RWPE1 (cell line): ENCODE results near the gene PFKFB2.
"Not testable (repeated sequence)": the region's sequence is repeated elsewhere in the genome, so short reads cannot be mapped to it uniquely, and the experiment has no call there.

ENCODE experiments used
- CTCF ChIA-PET: fragments of 350-600 bp; sonication (Branson Sonifier 250); formaldehyde crosslinking; extraction: SDS; loops from one replicate; lab custom pipeline; 2021; lab: Yijun Ruan, JAX
- POLR2A ChIA-PET: fragments of 400-600 bp; formaldehyde crosslinking; extraction: SDS; loops from one replicate; lab custom pipeline; 2020; ENCODE audit warnings: antibody characterized with exemption; ENCODE audit not compliant: low non-redundant PET; lab: Yijun Ruan, JAX
- DNase-seq: peaks from one replicate; pipeline ENCODE4 v3.0.0; 2012; ENCODE audit warnings: low spot score
- H3K27ac ChIP-seq: fragments of 450-650 bp; 2 replicates; pipeline ENCODE4 v1.5.1; 2017
- TF ChIP-seq, protein P1 (sequence below): fragments of 450-650 bp; conservative IDR thresholded peaks from 2 replicates; pipeline ENCODE4 v1.5.1; 2017; ENCODE audit warnings: low read depth, mild to moderate bottlenecking

Gene PFKFB2

DNA sequence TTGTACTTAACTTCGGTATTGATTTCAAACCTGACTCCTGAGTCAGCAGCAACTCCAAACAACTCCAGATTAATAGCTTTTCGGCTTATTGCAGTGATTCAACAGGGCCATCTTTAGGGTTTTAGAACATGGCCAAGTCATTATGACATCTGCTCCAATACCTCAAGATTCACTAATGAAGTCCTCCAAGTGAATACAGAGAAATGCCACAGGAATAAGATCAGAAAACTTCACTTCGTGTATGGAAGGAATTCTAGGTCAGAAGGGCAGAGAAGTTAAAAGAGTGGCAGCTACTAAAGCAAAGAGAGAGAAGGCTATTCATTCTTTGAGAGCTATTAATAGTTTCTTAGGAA is 12.9 kb upstream of the PFKFB2 start:
- DNase-seq = no peak
- TF ChIP-seq, protein P1, sequence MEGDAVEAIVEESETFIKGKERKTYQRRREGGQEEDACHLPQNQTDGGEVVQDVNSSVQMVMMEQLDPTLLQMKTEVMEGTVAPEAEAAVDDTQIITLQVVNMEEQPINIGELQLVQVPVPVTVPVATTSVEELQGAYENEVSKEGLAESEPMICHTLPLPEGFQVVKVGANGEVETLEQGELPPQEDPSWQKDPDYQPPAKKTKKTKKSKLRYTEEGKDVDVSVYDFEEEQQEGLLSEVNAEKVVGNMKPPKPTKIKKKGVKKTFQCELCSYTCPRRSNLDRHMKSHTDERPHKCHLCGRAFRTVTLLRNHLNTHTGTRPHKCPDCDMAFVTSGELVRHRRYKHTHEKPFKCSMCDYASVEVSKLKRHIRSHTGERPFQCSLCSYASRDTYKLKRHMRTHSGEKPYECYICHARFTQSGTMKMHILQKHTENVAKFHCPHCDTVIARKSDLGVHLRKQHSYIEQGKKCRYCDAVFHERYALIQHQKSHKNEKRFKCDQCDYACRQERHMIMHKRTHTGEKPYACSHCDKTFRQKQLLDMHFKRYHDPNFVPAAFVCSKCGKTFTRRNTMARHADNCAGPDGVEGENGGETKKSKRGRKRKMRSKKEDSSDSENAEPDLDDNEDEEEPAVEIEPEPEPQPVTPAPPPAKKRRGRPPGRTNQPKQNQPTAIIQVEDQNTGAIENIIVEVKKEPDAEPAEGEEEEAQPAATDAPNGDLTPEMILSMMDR = no peak
- ChIA-PET POLR2A (no interaction called here), CTCF (no interaction called here)
- no peak overlapping the region for H3K27ac ChIP-seq

DNA sequence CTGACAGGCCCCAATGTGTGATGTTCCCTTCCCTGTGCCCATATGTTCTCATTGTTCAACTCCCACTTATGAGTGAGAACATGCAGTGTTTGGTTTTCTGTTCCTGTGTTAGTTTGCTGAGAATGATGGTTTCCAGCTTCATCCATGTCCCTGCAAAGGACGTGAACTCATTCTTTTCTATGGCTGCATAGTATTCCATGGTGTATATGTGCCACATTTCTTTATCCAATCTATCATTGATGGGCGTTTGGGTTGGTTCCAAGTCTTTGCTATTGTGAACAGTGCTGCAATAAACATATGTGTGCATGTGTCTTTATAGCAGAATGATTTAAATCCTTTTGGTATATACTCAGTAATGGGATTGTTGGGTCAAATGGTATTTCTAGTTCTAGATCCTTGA is 11.7 kb upstream of the PFKFB2 start:
- POLR2A ChIA-PET = not testable (repeated sequence)

DNA sequence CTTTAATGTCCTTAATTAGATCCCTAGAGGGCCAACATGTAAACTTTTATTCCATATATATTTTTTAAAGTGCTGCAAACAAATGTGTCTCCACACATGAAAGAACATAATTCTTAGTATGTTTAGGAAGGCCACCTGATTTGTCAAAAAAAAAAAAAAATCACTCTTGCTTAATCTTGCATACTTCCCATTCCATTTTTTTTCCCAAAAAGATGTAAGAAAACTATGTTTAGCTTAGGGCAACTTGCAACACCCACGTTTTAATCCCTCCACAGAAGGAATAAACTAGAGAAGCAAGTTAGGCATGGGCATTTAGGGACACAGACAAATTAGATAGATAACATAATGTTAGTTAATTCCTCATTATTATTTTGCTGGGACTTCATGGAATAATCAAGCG is 7.6 kb upstream of the PFKFB2 start:
- TF ChIP-seq, protein P1 = no peak
- no peak for DNase-seq
- H3K27ac ChIP-seq = no peak overlapping the region
- POLR2A ChIA-PET = no interaction called here
- CTCF ChIA-PET = no interaction called here

More for the DNA sequence above, 11.7 kb upstream of the PFKFB2 start:
- H3K27ac ChIP-seq, DNase-seq, CTCF ChIA-PET: not testable (repeated sequence)

DNA sequence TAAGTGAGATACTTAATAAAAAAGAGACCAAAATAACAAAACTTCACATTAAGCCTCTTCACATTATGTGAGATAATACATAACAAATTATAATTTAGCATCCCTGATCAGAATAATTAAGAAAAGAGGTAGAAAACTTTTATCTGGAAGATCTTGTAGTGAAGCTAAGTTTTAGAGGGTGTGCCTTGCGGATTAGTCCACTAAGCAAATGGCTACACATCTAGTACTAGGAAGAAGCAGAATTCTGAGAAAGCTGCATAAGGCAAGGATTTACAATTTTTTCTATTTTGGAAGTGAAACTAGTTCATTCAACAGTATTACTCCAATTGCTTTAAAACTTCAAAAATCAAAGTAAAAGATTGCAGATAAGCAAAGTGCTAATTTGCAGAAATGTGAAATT is 5.6 kb upstream of the PFKFB2 start:
- TF ChIP-seq, protein P1 = no peak
- no peak overlapping the region for H3K27ac ChIP-seq
- ChIA-PET POLR2A (interaction anchor here (1.4 kb wide), 1 partner anchor 15 kb away, joined by 5 read pairs; the partner anchor contains the start of gene C1orf116), CTCF (no interaction called here)
- no peak for DNase-seq

DNA sequence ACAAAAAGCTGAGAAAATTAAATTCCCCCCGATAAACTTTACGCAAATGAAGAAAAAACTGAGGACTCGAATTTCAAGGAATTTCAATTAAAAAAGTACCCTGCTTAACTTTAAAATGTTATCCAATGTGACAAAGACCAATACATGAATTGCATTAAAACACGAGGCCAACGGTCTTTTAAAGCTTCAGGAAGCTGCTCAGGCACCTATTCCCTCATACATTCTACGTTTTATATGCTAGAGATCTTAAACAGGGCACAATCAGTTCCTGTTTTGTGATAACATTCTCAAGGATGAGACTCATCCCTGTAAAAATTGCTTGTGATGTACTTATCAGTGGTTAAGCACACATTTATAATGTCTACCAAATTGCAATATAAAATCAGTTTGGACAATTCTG is 5.0 kb upstream of the PFKFB2 start:
- TF ChIP-seq, protein P1 = no peak
- H3K27ac ChIP-seq = no peak overlapping the region
- DNase-seq = no peak
- POLR2A ChIA-PET = no interaction called here
- CTCF ChIA-PET = no interaction called here

DNA sequence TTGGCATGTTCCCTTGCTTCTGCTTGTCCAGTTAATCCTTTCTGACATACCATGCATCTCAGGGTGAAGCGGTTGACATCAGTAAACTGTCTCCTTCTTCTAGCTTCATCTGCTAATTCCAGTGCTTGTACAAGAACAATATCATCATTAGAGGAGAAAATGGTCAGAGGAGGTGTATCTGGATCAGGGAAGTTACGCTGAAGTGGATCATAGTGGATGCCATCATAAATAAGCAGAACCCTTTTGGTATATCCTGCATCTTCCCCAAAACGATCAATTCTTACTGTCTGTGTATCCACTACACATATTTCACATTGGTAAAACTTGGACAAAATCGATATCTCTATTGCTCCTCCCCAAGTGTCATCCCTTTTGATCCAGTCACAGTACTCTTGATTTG is 4.0 kb upstream of the PFKFB2 start:
- H3K27ac ChIP-seq = no peak overlapping the region
- ChIA-PET POLR2A (no interaction called here), CTCF (interaction anchor here (0.5 to 1.0 kb wide), 3 partner anchors 21 to 356 kb away, joined by 3 to 4 read pairs (median 3); no protein-coding TSS in a partner anchor)
- TF ChIP-seq, protein P1 = no peak
- DNase-seq = no peak

DNA sequence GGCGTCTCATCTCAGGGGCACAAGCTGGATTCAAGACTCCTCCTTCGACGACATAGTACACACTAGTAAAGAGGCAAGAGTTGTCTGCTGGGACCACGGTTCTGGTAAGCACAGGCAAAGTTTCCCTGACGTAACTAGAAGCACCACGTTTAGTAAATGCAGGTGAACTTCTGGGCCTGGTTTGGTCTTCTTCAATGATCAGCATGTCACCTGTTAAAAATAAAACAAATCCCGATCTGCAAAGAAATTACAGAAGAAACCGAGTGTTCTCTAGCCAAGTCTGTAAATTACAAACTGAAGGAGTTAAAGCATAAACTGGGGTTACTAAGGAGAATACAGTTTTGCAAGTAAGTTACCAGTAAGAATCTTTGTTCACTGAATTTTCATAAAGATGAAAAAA is 3.6 kb upstream of the PFKFB2 start:
- ChIA-PET POLR2A (no interaction called here), CTCF (interaction anchor here (0.6 to 1.2 kb wide), 10 partner anchors 9 to 1442 kb away, joined by 3 to 8 read pairs (median 4); partner anchors contain the start of gene C1orf116)
- no peak overlapping the region for H3K27ac ChIP-seq
- DNase-seq = no peak
- TF ChIP-seq, protein P1 = no peak
